GM10266 (cell line): ENCODE results near the gene APBB2.

Source experiments
- DNase-seq: peaks from one replicate; pipeline ENCODE4 v3.0.0; 2012; ENCODE audit errors: extremely low spot score
- CTCF ChIP-seq: IDR thresholded peaks from 2 replicates; pipeline ENCODE4 v1.5.1; 2012; ENCODE audit warnings: mild to moderate bottlenecking, low read depth; ENCODE audit not compliant: control insufficient read depth, insufficient read depth; ENCODE audit errors: missing control alignments

APBB2 gene

DNA sequence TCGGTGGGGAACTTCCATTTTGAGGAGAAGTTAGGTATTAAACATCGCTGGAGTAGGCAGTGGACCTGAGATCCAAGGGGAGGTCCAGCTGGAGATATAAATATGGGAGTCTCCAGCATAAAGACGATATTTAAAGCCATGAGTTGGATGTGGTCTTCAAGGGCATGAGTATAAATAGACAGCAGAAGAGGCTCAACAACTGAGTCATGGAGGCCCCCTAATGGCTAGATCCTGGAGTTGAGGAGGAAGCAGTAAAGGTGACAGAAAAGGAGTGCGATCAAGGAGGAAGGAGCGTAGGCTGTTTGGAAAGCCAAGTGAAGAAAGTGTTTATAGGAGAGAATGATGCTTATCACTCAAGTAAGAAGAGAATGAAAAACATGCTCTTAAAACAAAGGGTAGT is 18.1 kb upstream of the APBB2 start:
- TF ChIP-seq CTCF = peak; percentile 15
- DNase-seq = no peak

DNA sequence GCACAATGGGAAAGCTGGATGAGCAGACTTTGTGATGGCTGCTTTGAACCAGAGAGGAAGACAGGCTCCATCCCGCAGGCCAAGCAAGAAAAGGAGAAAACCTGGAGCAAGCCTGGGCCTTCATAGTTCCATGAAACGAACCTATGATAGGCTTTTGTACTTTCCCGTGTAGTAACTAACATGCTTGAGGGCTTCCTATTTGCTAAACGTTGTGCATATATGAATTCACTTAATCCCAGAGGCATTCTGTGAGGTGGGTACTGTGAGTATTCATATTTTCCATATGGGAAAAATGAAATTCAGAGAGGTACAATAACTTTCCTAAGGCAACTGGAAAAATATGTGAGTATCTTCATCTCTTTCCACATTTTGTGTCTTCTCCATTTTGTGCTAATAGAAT is 13.6 kb upstream of the APBB2 start:
- no peak for TF ChIP-seq CTCF
- no peak for DNase-seq

GRCh38 chr4:41221850-41222645 is 7.7 kb upstream of the APBB2 start:
- DNase-seq = no peak
- TF ChIP-seq CTCF = no peak

DNA sequence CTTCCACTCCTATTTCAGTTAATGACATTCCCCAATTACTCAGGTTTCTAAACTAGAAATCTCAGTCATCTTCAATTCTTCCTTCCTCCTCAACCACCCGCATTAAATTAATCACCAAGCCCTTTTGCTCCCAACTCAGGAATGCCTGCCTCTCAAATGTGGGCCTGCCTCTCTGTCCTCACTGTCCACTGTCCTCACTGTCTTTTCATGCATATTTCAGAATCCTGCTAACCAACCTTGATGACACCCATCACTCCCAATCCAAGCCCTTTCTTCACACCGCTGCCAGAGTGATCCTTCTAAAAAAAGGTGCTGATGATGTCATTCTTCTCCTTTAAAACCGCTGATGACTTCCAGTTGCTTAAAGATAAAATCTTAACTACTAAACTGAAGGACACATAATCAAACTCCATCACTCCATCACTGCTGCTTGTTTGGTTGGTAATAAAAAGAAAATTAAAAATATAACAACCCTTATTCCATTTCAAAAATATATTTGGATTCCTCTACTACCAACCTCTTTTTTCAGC is 5.1 kb upstream of the APBB2 start:
- no peak for TF ChIP-seq CTCF
- no peak for DNase-seq

DNA sequence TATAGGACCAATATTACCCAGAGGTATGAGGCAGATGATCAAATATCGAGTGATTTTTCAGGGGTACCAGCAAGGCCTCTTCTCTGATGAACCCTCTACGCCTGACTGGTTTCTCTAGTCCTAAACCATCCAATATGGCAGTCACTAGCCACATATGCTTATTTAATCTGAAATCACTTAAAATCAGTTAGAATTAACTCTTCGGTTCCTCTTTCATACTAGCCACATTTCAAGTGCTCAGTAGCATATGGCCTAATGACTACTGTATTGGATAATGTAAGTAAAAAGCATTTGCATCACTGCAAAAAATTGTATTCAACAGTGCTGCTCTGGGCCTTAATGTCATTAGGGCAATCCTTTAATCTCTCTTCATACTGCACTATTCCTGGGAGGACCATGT is 4.4 kb upstream of the APBB2 start:
- no peak for DNase-seq
- no peak for TF ChIP-seq CTCF

DNA sequence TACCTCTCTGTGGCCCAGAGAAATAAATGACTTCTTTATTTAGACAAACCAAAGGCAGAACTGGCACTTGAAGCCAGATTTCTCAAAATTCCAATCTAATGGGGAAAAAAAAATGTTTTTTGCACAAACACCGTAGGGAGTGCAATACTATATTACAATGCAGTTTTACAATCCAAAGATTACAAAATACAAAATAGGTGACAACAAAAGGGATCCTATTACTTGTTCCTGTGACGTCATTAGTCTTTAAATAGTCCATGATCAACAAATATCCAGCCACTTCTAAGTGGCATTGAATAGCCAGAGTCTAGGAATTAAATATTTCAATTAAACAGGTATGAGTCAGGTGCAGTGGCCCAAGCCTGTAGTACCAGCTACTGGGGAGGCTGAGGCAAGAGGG is 3.0 kb upstream of the APBB2 start:
- TF ChIP-seq CTCF = no peak
- no peak for DNase-seq

DNA sequence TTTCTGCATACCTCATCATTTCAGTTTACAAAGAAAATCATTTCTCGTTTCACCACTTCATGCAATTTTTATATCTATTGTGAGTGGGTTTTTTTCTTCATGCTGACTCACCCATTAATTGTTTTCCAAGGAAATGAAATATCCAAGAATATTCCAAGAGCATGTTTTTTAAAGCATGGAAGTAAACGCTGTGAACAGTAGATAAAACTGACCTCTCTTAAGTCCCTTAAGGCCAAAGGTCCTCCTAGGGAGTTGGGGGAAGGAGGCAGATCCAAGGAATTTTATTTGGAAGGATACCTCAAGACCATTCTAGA is 2.6 kb upstream of the APBB2 start:
- no peak for TF ChIP-seq CTCF
- DNase-seq = no peak
